PFSK-1 (cell line): ENCODE measurements around the gene RBM38.

Experiments
- FOXP2 ChIP-seq: optimal IDR thresholded peaks from 2 replicates; pipeline ENCODE3; 2011; ENCODE audit warnings: borderline replicate concordance, control low read depth, inconsistent platforms; ENCODE audit not compliant: insufficient read depth; ENCODE audit errors: extremely low read length, extremely low read depth
- POLR2AphosphoS5 ChIP-seq: IDR thresholded peaks from 2 replicates; pipeline ENCODE4 v1.6.1; 2012; ENCODE audit warnings: low read depth, mild to moderate bottlenecking, control low read depth, low read length, moderate library complexity
- REST ChIP-seq, 2 experiments: IDR thresholded peaks; 2 replicates each; pipeline versions ENCODE4 v1.6.1 to v1.8.0; 2011 to 2012; ENCODE audit warnings: low read depth in 2 of 2, low read length in 2 of 2, control low read depth in 1 of 2, inconsistent platforms in 1 of 2, mild to moderate bottlenecking in 1 of 2, moderate library complexity in 1 of 2; ENCODE audit not compliant: insufficient read depth in 1 of 2
- SIN3A ChIP-seq: IDR thresholded peaks from 2 replicates; pipeline ENCODE4 v1.6.1; 2012; ENCODE audit warnings: mild to moderate bottlenecking, low read length, moderate library complexity, borderline replicate concordance; ENCODE audit not compliant: insufficient read depth
- TAF1 ChIP-seq: IDR thresholded peaks from 2 replicates; pipeline ENCODE4 v1.6.1; 2012; ENCODE audit warnings: low read length, control low read depth, borderline replicate concordance; ENCODE audit not compliant: insufficient read depth

- TF ChIP-seq POLR2AphosphoS5 (no peak), REST (IDR thresholded peaks at IDR 0.05; ENCODE audit: insufficient read depth in 1 of 2, low read depth in 2 of 2, low read length in 2 of 2) (no peak), TAF1 (no peak), SIN3A (no peak), FOXP2 (no peak)
Measured at GRCh38 chr20:57371363-57371762, 19.8 kb upstream of the RBM38 start.
